Activated T-helper 17 cell treated with anti-CD3 and anti-CD28 coated beads, Interleukin-2, amount 50 U/mL, for 72 hours (primary cell): ENCODE results near the gene CACNA1I. TPM values are rescaled to one million over a fixed set of nuclear protein-coding genes. Genes with fewer than 3 reads are reported as not detected.
A peak's percentile ranks its signal among the peaks of the same experiment; 100 is the strongest.

Experiments
- ATAC-seq: fragments of 150-1000 bp; cut with Tn5 transposase; replicated peaks from 2 replicates; pipeline ENCODE4 v1.10.0; 2021; ENCODE audit warnings: mild to moderate bottlenecking, moderate library complexity
- H3K27ac Mint-ChIP-seq: one replicate; pipeline ENCODE4 v1.8.0; 2022; ENCODE audit warnings: mixed read lengths
- H3K27me3 Mint-ChIP-seq: one replicate; pipeline ENCODE4 v1.8.0; 2022; ENCODE audit warnings: mixed read lengths
- H3K36me3 Mint-ChIP-seq: one replicate; pipeline ENCODE4 v1.8.0; 2022; ENCODE audit warnings: low read depth, mild to moderate bottlenecking, mixed read lengths
- H3K4me1 Mint-ChIP-seq: one replicate; pipeline ENCODE4 v1.8.0; 2022; ENCODE audit warnings: mixed read lengths
- H3K4me3 Mint-ChIP-seq: one replicate; pipeline ENCODE4 v1.8.0; 2022; ENCODE audit warnings: mild to moderate bottlenecking, mixed read lengths
- H3K9me3 Mint-ChIP-seq: one replicate; pipeline ENCODE4 v1.8.0; 2022; ENCODE audit warnings: mixed read lengths
- total RNA-seq, 2 donors: library from RNA; stranded (reverse); gene quantifications; one replicate each; pipeline ENCODE4 v1.2.3, GENCODE V29; 2022

The CACNA1I gene
- total RNA-seq, 2 donors from 2014 or later: 0.84 to 5.3 TPM

GRCh38 chr22:39530692-39531331 lies 39.7 kb upstream of the CACNA1I start:
- Mint-ChIP-seq H3K27ac (peak overlapping the region; percentile 96), H3K36me3 (peaks cover 64% of the 10 kb centered on the region), H3K27me3 (no peaks in the 10 kb centered on the region)

GRCh38 chr22:39532215-39533073 lies 38.1 kb upstream of the CACNA1I start, which contains the start of gene RPS19BP1:
Gene RPS19BP1, minus strand, starts transcription at chr22:39532748. Its CDS starts 10 bp downstream, at chr22:39532738.
- ATAC-seq: peak; percentile 91
- H3K27me3 Mint-ChIP-seq: no peaks in the 10 kb centered on the region
- peaks cover 38% of the 10 kb centered on the region for H3K4me1 Mint-ChIP-seq
- peak within 1 kb of the TSS; percentile 96 for H3K27ac Mint-ChIP-seq
- H3K9me3 Mint-ChIP-seq: no peaks in the 10 kb centered on the region
- peak within 1 kb of the TSS; percentile 98 for H3K4me3 Mint-ChIP-seq
- peaks cover 52% of the 10 kb centered on the region for H3K36me3 Mint-ChIP-seq

More at GRCh38 chr22:39530692-39531331, 39.7 kb upstream of the CACNA1I start:
- H3K9me3 Mint-ChIP-seq: no peaks in the 10 kb centered on the region
- peak overlapping the region; percentile 98 for H3K4me3 Mint-ChIP-seq
- peaks cover 44% of the 10 kb centered on the region for H3K4me1 Mint-ChIP-seq
- no peak for ATAC-seq

- Mint-ChIP-seq H3K27me3 (no peaks in the 10 kb centered on the region), H3K9me3 (no peaks in the 10 kb centered on the region), H3K4me1 (peaks cover 25% of the 10 kb centered on the region), H3K4me3 (peak overlapping the region; percentile 70), H3K27ac (peak overlapping the region; percentile 55), H3K36me3 (peaks cover 38% of the 10 kb centered on the region)
- ATAC-seq: no peak
Measured at GRCh38 chr22:39534092-39534506, 36.5 kb upstream of the CACNA1I start.

GRCh38 chr22:39534591-39535356 lies 35.8 kb upstream of the CACNA1I start:
- H3K27ac Mint-ChIP-seq: peak overlapping the region; percentile 55
- H3K36me3 Mint-ChIP-seq: peaks cover 31% of the 10 kb centered on the region
- H3K4me3 Mint-ChIP-seq: peak overlapping the region; percentile 70

DNA sequence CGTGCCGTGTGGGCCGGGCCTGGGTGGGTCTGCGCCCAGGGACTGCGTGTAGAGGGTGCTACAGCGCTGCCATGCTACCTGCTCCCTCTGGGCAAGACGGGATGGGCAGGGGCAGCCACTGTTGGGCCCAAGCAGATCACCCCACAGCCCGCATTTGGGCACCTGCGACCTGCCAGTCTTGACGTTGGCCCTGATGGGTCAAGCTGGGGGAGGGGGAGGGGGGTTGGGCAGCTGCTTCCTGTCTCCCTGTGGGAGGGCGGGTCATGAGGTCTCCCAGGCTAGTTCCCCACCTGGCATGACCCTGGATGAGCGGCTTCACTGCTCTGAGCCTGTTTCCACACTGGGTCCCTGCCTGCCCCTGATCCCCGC lies 35.2 kb upstream of the CACNA1I start:
- ATAC-seq: no peak
- Mint-ChIP-seq H3K4me3 (no peak overlapping the region), H3K36me3 (peaks cover 26% of the 10 kb centered on the region), H3K9me3 (no peaks in the 10 kb centered on the region), H3K4me1 (peaks cover 20% of the 10 kb centered on the region), H3K27ac (no peak overlapping the region), H3K27me3 (no peaks in the 10 kb centered on the region)

More at GRCh38 chr22:39534591-39535356, 35.8 kb upstream of the CACNA1I start:
- Mint-ChIP-seq H3K4me1 (peaks cover 24% of the 10 kb centered on the region), H3K9me3 (no peaks in the 10 kb centered on the region), H3K27me3 (no peaks in the 10 kb centered on the region)
- ATAC-seq: peak; percentile 25

DNA sequence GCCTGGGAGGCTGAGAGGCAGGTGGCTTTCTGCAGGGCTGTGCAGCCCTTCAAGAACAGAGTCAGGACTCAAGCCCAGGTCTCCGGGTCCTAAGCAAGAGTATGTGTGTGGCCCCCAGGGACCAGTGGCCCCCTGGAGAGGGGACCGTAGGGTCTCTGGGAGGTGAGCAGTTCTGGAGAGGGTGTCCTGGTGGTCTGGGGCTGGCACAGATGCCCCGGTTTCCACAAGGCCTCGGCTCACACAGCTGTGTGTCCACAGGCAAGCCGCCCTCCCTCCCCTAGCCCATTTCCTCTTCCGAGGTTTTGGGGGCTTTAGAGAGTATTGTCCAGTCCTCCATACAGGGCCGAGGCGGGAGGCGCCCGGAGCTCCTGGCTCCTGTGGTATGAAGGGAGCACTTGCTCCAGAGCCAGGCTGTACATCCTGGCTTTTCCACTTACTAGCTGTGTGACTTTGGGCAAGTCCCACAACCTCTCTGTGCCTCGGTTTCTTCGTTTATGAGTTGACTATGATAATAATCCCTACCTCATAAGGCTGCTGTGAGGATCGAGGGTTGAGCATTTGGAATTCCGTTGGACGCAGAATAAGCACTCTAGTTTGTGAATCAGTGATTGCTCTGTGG lies 34.6 kb upstream of the CACNA1I start:
- no peak for ATAC-seq
- Mint-ChIP-seq H3K27ac (no peak overlapping the region), H3K4me1 (peaks cover 15% of the 10 kb centered on the region), H3K4me3 (no peak overlapping the region), H3K27me3 (no peaks in the 10 kb centered on the region), H3K9me3 (no peaks in the 10 kb centered on the region), H3K36me3 (peaks cover 20% of the 10 kb centered on the region)

DNA sequence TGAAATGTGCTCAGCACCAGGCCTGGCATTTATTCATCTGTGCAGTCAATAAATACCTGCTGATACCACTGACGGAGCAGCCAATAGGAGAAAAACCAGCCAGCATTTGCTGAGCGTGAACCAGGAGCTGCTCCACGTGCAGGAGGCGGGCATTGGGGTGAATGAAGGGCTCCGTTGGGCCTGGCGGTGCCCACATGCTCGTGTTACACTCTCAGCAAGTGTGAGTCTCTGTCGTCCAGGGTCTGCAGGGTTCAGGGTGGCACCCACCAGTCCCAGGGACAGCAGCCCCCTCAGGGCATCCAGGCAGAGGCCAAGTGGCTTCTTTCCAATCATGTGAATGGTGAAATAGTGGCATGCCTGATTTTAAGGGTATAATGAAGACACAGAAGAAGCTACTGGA lies 33.8 kb upstream of the CACNA1I start:
- peaks cover 7% of the 10 kb centered on the region for H3K4me1 Mint-ChIP-seq
- ATAC-seq: no peak
- H3K36me3 Mint-ChIP-seq: peaks cover 12% of the 10 kb centered on the region
- no peak overlapping the region for H3K4me3 Mint-ChIP-seq
- no peaks in the 10 kb centered on the region for H3K27me3 Mint-ChIP-seq
- H3K27ac Mint-ChIP-seq: no peak overlapping the region
- no peaks in the 10 kb centered on the region for H3K9me3 Mint-ChIP-seq

DNA sequence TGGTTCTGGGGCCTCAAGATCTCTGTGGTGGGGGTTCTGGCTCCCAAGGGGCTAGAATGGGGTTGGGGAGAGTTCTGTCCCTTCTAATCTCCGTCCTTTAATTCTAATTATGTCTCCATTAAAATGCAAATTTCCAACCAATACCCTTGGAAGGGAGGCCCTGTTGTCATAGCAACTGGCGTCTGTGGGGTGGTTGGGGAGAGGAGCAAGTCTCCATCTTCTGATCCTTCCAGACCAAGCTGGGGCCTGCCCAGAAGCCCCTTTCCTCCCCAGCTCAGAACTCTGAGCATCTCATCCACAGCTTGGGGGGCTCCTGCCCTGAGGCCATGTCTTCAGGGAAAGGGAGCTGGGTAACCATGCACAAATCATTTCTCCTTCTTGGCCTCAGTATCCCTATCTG lies 32.6 kb upstream of the CACNA1I start:
- Mint-ChIP-seq H3K27ac (peak overlapping the region; percentile 29), H3K27me3 (peaks cover under 1% of the 10 kb centered on the region), H3K4me1 (peaks cover 4% of the 10 kb centered on the region), H3K4me3 (no peak overlapping the region), H3K36me3 (no peaks in the 10 kb centered on the region), H3K9me3 (no peaks in the 10 kb centered on the region)
- no peak for ATAC-seq

- H3K27ac Mint-ChIP-seq: no peak overlapping the region
- H3K36me3 Mint-ChIP-seq: no peaks in the 10 kb centered on the region
- H3K4me3 Mint-ChIP-seq: no peak overlapping the region
- H3K27me3 Mint-ChIP-seq: peaks cover 30% of the 10 kb centered on the region
- ATAC-seq: no peak
- no peaks in the 10 kb centered on the region for H3K9me3 Mint-ChIP-seq
- peaks cover 9% of the 10 kb centered on the region for H3K4me1 Mint-ChIP-seq
Measured at GRCh38 chr22:39543095-39543494, 27.5 kb upstream of the CACNA1I start.

DNA sequence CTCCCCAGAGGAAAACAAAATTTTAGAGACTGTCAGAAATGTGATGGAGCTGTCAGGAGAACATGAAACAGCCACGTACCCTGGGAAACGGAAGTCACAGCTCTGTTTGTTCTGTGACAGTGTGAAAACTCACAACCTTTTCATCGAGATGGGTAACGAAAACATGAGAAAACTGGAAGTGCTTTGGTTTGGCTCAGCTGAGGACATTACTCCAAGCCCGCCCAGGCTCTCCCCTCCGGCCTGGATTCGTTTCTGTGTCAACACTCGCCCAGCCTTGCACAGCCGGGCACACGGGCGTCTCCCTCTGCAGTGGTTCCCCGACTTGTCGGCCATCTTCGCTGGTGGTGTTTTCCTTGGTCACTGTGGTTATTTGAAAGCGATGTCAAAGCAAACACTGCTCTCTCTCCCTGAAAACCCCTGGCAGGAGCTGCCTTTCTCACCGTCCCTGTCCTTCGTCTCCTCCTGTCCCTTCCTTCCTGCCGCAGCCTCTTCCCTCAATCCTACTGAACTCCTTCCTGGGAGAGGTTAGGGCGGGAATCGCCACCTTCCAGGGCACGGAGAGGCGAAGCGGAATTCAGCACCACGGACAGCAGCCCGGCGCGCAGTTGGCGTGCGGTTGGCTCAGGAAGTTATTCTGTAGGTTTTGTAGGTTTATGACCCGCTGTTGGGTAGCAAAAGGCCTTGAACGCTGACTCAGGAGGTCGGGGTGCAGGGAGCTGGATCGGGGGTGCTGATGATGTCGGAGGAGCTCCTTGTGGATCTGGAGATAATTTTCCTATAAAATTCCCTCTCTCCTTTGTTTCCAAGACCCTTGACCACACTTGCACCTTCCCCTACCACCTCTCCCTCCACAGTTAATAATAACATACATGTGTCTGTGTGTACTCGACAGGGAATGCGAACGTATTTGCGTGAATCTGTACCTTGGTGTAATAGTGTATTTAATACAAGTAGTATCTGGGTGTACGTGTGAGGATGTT lies 24.9 kb upstream of the CACNA1I start:
- H3K27ac Mint-ChIP-seq: no peak overlapping the region
- no peaks in the 10 kb centered on the region for H3K9me3 Mint-ChIP-seq
- peaks cover 9% of the 10 kb centered on the region for H3K4me1 Mint-ChIP-seq
- peak overlapping the region; percentile 20 for H3K4me3 Mint-ChIP-seq
- H3K27me3 Mint-ChIP-seq: peaks cover 39% of the 10 kb centered on the region
- H3K36me3 Mint-ChIP-seq: no peaks in the 10 kb centered on the region
- peak; percentile 61 for ATAC-seq

- Mint-ChIP-seq H3K9me3 (no peaks in the 10 kb centered on the region), H3K27me3 (peaks cover 43% of the 10 kb centered on the region)
- no peak for ATAC-seq
Measured at GRCh38 chr22:39546889-39547586, 23.5 kb upstream of the CACNA1I start.

GRCh38 chr22:39547587-39547947 lies 23.0 kb upstream of the CACNA1I start:
- Mint-ChIP-seq H3K9me3 (no peaks in the 10 kb centered on the region), H3K36me3 (no peaks in the 10 kb centered on the region), H3K27me3 (peaks cover 44% of the 10 kb centered on the region), H3K4me1 (peaks cover 9% of the 10 kb centered on the region), H3K27ac (no peak overlapping the region), H3K4me3 (no peak overlapping the region)
- no peak for ATAC-seq

More at GRCh38 chr22:39546889-39547586, 23.5 kb upstream of the CACNA1I start:
- H3K4me3 Mint-ChIP-seq: no peak overlapping the region
- peaks cover 9% of the 10 kb centered on the region for H3K4me1 Mint-ChIP-seq
- no peaks in the 10 kb centered on the region for H3K36me3 Mint-ChIP-seq
- no peak overlapping the region for H3K27ac Mint-ChIP-seq

- H3K36me3 Mint-ChIP-seq: no peaks in the 10 kb centered on the region
- no peak for ATAC-seq
- H3K27ac Mint-ChIP-seq: no peak overlapping the region
- H3K9me3 Mint-ChIP-seq: no peaks in the 10 kb centered on the region
- peaks cover 29% of the 10 kb centered on the region for H3K27me3 Mint-ChIP-seq
- H3K4me3 Mint-ChIP-seq: no peak overlapping the region
- H3K4me1 Mint-ChIP-seq: peaks cover 3% of the 10 kb centered on the region
Measured at GRCh38 chr22:39553429-39553828, 17.1 kb upstream of the CACNA1I start.
